Activated T-cell treated with anti-CD3 and anti-CD28 coated beads, Interleukin-2, amount 50 U/mL, for 24 hours (primary cell): ENCODE results near the gene SCYL2.
"Not testable (repeated sequence)": the region's sequence is repeated elsewhere in the genome, so short reads cannot be mapped to it uniquely, and the experiment has no call there.

Experiments used
- DNase-seq: peaks from one replicate; pipeline ENCODE4 v3.0.0-alpha.2; 2020
- H3K27ac Mint-ChIP-seq: 2 replicates; pipeline ENCODE4 v1.8.0; 2020; ENCODE audit warnings: mild to moderate bottlenecking, mixed read lengths
- H3K27me3 Mint-ChIP-seq: 2 replicates; pipeline ENCODE4 v1.8.0; 2020; ENCODE audit warnings: mixed read lengths
- H3K36me3 Mint-ChIP-seq: 2 replicates; pipeline ENCODE4 v1.8.0; 2020; ENCODE audit warnings: low read depth, mixed read lengths
- H3K4me1 Mint-ChIP-seq: 2 replicates; pipeline ENCODE4 v1.8.0; 2020; ENCODE audit warnings: low read depth, mixed read lengths
- H3K4me3 Mint-ChIP-seq: 2 replicates; pipeline ENCODE4 v1.8.0; 2020; ENCODE audit warnings: mild to moderate bottlenecking, moderate library complexity, mixed read lengths
- H3K9me3 Mint-ChIP-seq: 2 replicates; pipeline ENCODE4 v1.8.0; 2020; ENCODE audit warnings: mixed read lengths

Gene SCYL2

DNA sequence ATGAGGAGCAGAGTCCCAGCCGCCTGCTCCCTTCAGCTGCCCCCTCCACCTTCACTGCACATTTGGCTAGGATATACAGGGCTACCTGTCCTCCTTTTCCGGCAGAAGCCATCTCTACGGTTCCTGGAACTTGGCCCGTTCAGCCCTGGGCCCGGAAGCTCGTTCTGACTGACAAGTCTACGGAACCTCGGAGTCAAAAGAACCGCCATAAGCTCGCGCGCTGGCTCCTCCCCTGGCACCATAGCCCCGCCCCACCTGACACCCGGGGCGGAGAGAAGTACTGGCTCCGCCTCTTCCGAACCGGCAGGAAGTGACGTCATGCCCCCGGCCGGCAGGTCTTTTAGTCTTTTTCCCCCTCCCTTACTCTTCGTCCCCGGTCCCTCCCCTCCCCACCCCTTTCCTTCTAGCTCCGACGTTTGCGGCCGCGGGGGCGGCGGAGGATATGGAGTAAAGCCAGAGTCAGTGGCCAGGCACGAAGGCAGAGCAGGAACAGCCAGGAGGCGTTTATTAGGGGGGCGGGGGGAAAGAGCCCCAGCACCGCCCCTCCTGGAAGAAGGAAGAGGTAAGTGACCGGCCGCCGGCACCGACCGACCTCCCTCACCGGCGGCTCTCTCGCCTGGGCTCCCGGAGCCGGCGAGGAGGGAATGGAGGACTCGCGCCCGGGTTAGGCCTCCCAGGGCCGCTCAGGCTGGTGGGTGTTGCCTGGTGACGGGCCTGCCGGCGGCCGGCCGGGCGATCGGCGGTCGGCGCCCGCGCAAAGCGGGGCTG lies at the start of gene SCYL2, which contains the start of gene DEPDC4:
Gene SCYL2 (plus strand): TSS at position 343 of the 768 bp plus-strand sequence. CDS start 15,794 bp downstream, outside the sequence.
Gene DEPDC4 (minus strand): TSS at position 245 of the 768 bp plus-strand sequence. CDS start 3 bp downstream, at position 242.
- H3K9me3 Mint-ChIP-seq, result no peaks in the 10 kb centered on the region
- peak within 1 kb of the TSS; percentile 99 for H3K27ac Mint-ChIP-seq
- DNase-seq, result peak; percentile 96
- H3K36me3 Mint-ChIP-seq, result peaks cover 23% of the 10 kb centered on the region
- peak within 1 kb of the TSS; percentile 97 for H3K4me3 Mint-ChIP-seq
- no peaks in the 10 kb centered on the region for H3K27me3 Mint-ChIP-seq
- H3K4me1 Mint-ChIP-seq, result peaks cover 32% of the 10 kb centered on the region

GRCh38 chr12:100219328-100220109 lies 47.5 kb upstream of the SCYL2 start:
- Mint-ChIP-seq H3K4me1 (peaks cover 3% of the 10 kb centered on the region), H3K27me3 (no peaks in the 10 kb centered on the region), H3K4me3 (no peak overlapping the region), H3K27ac (peak overlapping the region; percentile 3), H3K9me3 (no peaks in the 10 kb centered on the region), H3K36me3 (peaks cover 79% of the 10 kb centered on the region)
- DNase-seq, result no peak

DNA sequence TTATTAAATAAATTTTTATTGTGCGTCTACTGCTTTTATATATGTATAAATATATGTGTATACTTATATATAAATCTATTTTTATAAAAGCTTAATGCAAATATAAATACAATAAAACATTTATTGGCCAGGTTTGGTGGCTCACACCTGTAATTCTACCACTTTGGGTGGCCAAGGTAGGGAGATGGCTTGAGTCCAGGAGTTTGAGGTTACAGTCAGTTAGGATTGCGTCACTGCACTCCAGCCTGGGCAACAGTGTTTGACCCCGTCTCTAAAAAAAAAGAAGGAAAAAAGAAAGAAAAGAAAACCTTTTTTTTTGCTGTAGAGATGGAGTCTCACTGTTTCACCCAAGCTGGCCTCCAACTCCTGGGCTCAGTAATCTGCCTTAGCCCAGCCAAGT lies 45.5 kb upstream of the SCYL2 start:
- H3K4me1 Mint-ChIP-seq, result no peaks in the 10 kb centered on the region
- no peaks in the 10 kb centered on the region for H3K27me3 Mint-ChIP-seq
- H3K9me3 Mint-ChIP-seq, result no peaks in the 10 kb centered on the region
- no peak for DNase-seq
- peaks cover 82% of the 10 kb centered on the region for H3K36me3 Mint-ChIP-seq
- H3K4me3 Mint-ChIP-seq, result no peak overlapping the region
- H3K27ac Mint-ChIP-seq, result no peak overlapping the region

DNA sequence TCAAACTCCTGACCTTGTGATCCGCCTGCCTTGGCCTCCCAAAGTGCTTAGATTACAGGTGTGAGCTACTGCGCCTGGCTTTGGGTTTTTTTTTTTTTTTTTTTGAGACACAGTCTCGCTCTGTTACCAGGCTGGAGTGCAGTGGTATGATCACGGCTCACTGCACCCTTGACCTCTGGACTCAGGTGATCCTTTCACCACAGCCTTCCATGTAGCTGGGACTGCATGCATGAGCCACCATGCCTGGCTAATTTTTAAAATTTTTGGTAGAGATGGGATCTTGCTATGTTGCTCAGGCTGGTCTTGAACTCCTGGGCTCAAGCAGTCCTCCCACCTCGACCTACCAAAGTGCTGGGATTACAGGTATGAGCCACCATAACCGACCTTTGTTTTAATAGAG lies 44.8 kb upstream of the SCYL2 start:
- H3K36me3 Mint-ChIP-seq, result peaks cover 79% of the 10 kb centered on the region

GRCh38 chr12:100225491-100225890 lies 41.5 kb upstream of the SCYL2 start:
- no peaks in the 10 kb centered on the region for H3K27me3 Mint-ChIP-seq
- H3K27ac Mint-ChIP-seq, result no peak overlapping the region
- H3K9me3 Mint-ChIP-seq, result no peaks in the 10 kb centered on the region
- no peak for DNase-seq
- no peak overlapping the region for H3K4me3 Mint-ChIP-seq
- no peaks in the 10 kb centered on the region for H3K4me1 Mint-ChIP-seq
- peaks cover 50% of the 10 kb centered on the region for H3K36me3 Mint-ChIP-seq

More for the DNA sequence above, 44.8 kb upstream of the SCYL2 start:
- H3K4me1 Mint-ChIP-seq, DNase-seq, H3K9me3 Mint-ChIP-seq, H3K27me3 Mint-ChIP-seq, H3K27ac Mint-ChIP-seq, H3K4me3 Mint-ChIP-seq: not testable (repeated sequence)

DNA sequence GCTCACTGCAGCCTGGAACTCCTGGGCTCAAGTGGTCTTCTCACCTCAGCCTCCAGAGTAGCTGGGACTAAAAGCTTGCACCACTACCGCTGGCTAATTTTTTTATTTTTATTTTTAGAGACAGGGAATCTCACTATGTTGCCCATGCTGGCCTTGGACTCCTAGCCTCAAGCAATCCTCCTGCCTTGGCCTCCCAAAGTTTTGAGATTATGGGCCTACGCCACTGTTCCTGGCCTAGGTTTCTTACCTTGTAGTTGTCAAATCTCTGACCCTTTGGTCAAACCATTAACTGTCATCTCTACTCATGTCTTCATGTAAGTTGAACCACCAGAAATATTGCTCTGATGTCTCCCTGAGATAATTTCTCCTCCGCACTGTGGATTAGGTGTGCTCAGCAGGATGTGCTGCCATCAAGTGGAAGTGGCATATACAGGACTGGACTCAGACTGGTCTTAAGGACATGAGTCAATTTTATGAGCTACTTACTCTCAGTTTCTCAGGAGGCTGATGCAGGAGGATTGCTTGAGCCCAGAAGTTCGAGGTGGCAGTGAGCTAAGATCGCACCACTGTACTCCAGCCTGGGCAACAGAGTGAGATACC lies 37.8 kb upstream of the SCYL2 start:
- Mint-ChIP-seq H3K9me3 (no peaks in the 10 kb centered on the region), H3K36me3 (peaks cover 25% of the 10 kb centered on the region), H3K27ac (no peak overlapping the region), H3K4me1 (no peaks in the 10 kb centered on the region), H3K27me3 (no peaks in the 10 kb centered on the region), H3K4me3 (no peak overlapping the region)
- DNase-seq, result no peak

DNA sequence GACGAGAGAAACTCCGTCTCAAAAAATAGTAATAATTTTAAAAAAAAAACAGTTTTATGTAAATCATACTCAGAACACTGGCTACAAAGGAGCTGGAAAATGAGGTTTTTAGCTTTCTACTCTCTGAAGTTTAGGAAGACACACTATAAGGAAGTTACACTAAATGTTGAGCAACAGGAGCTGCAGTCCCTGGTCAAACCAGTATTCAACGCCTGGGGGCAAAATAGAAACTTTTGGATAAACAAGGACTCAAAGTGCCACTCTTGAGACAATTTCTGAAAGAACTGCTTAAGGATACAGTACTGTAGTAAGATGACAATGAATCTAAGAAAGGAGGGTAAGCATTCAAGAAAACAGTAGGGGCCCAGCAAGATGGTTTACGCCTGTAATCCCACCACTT lies 37.1 kb upstream of the SCYL2 start:
- Mint-ChIP-seq H3K4me1 (no peaks in the 10 kb centered on the region), H3K4me3 (no peak overlapping the region), H3K9me3 (no peaks in the 10 kb centered on the region), H3K27me3 (no peaks in the 10 kb centered on the region), H3K36me3 (peaks cover 17% of the 10 kb centered on the region), H3K27ac (no peak overlapping the region)
- DNase-seq, result no peak

DNA sequence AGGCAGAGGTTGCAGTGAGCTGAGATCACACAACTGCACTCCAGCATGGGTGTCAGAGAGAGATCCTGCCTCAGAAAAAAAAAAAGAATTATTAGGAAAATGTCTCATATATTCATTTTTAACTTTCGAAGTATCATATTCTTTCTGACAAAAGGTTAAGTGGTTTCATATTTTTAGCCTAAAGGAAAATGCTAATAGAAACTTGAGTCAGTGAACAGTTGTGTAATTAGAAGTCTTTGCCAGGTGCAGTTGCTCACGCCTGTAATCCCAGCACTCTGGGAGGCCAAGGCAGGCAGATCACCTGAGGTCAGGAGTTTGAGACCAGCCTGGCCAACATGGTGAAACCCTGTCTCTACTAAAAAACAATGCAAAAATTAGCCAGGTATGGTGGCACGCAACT lies 35.1 kb upstream of the SCYL2 start:
- H3K36me3 Mint-ChIP-seq, H3K9me3 Mint-ChIP-seq, H3K27ac Mint-ChIP-seq, H3K4me3 Mint-ChIP-seq, H3K27me3 Mint-ChIP-seq, DNase-seq, H3K4me1 Mint-ChIP-seq: not testable (repeated sequence)

GRCh38 chr12:100234166-100234565 lies 32.8 kb upstream of the SCYL2 start:
- Mint-ChIP-seq H3K4me3 (no peak overlapping the region), H3K27ac (no peak overlapping the region), H3K36me3 (no peaks in the 10 kb centered on the region), H3K27me3 (no peaks in the 10 kb centered on the region), H3K9me3 (no peaks in the 10 kb centered on the region), H3K4me1 (no peaks in the 10 kb centered on the region)
- no peak for DNase-seq

DNA sequence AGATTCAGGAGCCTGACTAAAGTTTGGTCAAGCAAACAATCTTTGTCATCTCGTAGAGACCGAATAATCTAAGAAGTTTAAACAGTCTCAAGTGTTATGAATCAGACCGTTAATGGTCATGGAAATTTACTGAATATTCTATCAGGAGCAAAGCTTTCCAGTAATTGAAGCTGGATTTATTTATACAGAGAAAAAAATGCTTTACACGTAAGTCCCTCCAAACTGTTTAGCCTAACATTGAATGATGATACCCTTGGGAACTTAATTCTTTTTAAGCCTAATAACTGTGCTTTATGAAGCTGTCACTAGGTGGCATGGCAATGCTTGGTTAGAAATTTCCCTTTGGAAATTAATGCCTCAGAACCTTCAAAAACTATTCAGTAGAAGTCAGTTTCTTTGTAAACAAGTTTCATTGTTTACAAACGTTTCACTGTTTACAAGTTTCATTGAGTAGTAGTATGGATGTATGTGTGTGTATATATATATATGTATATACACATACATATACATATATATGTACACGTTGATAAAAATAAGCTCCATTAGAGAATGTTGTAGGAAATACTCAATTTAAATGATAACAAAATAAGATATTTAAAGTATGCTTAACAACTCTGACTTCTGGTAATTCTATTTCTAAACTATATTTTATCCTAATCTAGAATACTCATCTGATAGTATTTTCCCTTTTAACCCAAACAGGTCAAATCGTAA lies 32.2 kb upstream of the SCYL2 start:
- H3K4me1 Mint-ChIP-seq, result no peaks in the 10 kb centered on the region
- H3K36me3 Mint-ChIP-seq, result no peaks in the 10 kb centered on the region
- H3K27me3 Mint-ChIP-seq, result no peaks in the 10 kb centered on the region
- H3K4me3 Mint-ChIP-seq, result no peak overlapping the region
- H3K9me3 Mint-ChIP-seq, result no peaks in the 10 kb centered on the region
- no peak for DNase-seq
- H3K27ac Mint-ChIP-seq, result no peak overlapping the region

GRCh38 chr12:100238801-100239200 lies 28.2 kb upstream of the SCYL2 start:
- no peak for DNase-seq
- no peak overlapping the region for H3K4me3 Mint-ChIP-seq
- no peaks in the 10 kb centered on the region for H3K27me3 Mint-ChIP-seq
- H3K27ac Mint-ChIP-seq, result no peak overlapping the region
- no peaks in the 10 kb centered on the region for H3K4me1 Mint-ChIP-seq
- H3K9me3 Mint-ChIP-seq, result no peaks in the 10 kb centered on the region
- no peaks in the 10 kb centered on the region for H3K36me3 Mint-ChIP-seq

GRCh38 chr12:100239589-100239988 lies 27.4 kb upstream of the SCYL2 start:
- H3K27ac Mint-ChIP-seq, result no peak overlapping the region
- no peaks in the 10 kb centered on the region for H3K4me1 Mint-ChIP-seq
- H3K4me3 Mint-ChIP-seq, result no peak overlapping the region

GRCh38 chr12:100243137-100243536 lies 23.8 kb upstream of the SCYL2 start:
- no peaks in the 10 kb centered on the region for H3K9me3 Mint-ChIP-seq
- H3K27ac Mint-ChIP-seq, result no peak overlapping the region
- DNase-seq, result no peak
- H3K27me3 Mint-ChIP-seq, result no peaks in the 10 kb centered on the region
- no peaks in the 10 kb centered on the region for H3K4me1 Mint-ChIP-seq
- H3K36me3 Mint-ChIP-seq, result no peaks in the 10 kb centered on the region
- no peak overlapping the region for H3K4me3 Mint-ChIP-seq

More at GRCh38 chr12:100239589-100239988, 27.4 kb upstream of the SCYL2 start:
- DNase-seq, result no peak
- H3K36me3 Mint-ChIP-seq, result no peaks in the 10 kb centered on the region
- no peaks in the 10 kb centered on the region for H3K27me3 Mint-ChIP-seq
- H3K9me3 Mint-ChIP-seq, result no peaks in the 10 kb centered on the region

DNA sequence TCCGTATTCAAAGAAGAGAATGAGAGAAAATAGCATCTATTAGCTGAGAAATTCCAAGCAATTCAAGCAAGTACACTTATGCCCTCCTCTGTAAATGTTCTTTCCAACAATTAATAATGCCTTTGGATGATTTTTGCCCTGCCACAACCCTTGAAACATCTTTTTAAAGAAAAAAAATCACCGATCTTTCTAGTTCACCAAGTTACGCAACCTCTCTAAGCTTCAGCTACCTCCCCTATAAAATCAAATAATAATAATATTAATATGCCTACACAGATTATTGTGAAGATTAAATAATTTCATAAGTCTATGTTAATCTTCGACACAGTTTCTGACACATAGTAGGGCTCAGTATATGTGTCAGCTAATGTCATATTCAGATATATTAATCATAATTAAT lies 19.2 kb upstream of the SCYL2 start:
- H3K36me3 Mint-ChIP-seq, result no peaks in the 10 kb centered on the region
- H3K4me3 Mint-ChIP-seq, result no peak overlapping the region
- no peaks in the 10 kb centered on the region for H3K4me1 Mint-ChIP-seq

More for the DNA sequence above, 19.2 kb upstream of the SCYL2 start:
- Mint-ChIP-seq H3K27me3 (no peaks in the 10 kb centered on the region), H3K9me3 (no peaks in the 10 kb centered on the region), H3K27ac (no peak overlapping the region)
- DNase-seq, result no peak
